H9 (cell line): ENCODE measurements around the gene KAZN. TPM values are rescaled to one million over a fixed set of nuclear protein-coding genes. Genes with fewer than 3 reads are reported as not detected.

ENCODE experiments used
- DNase-seq: peaks from one replicate; pipeline ENCODE4 v3.0.0-alpha.2; 2017
- H2AFZ ChIP-seq: one replicate; pipeline ENCODE4 v1.6.1; 2013; ENCODE audit warnings: mild to moderate bottlenecking, low read length, control low read depth, moderate library complexity
- H2AK5ac ChIP-seq: 2 replicates; pipeline ENCODE4 v1.6.1; 2013; ENCODE audit warnings: low read length, control low read depth, mixed read lengths; ENCODE audit not compliant: insufficient read length
- H2BK120ac ChIP-seq: one replicate; pipeline ENCODE4 v1.6.1; 2013; ENCODE audit warnings: low read depth, mild to moderate bottlenecking, low read length, control low read depth, inconsistent platforms; ENCODE audit not compliant: poor library complexity, severe bottlenecking
- H2BK12ac ChIP-seq: 2 replicates; pipeline ENCODE4 v1.6.1; 2013; ENCODE audit warnings: low read length, control low read depth, mixed read lengths, low read depth; ENCODE audit not compliant: insufficient read length
- H2BK15ac ChIP-seq: 2 replicates; pipeline ENCODE4 v1.6.1; 2013; ENCODE audit warnings: low read depth, low read length, control low read depth
- H2BK20ac ChIP-seq: one replicate; pipeline ENCODE4 v1.6.1; 2013; ENCODE audit warnings: low read depth, mild to moderate bottlenecking, low read length, control low read depth, inconsistent platforms; ENCODE audit not compliant: poor library complexity, severe bottlenecking
- H2BK5ac ChIP-seq: 2 replicates; pipeline ENCODE4 v1.6.1; 2013; ENCODE audit warnings: low read length, control low read depth, mixed read lengths; ENCODE audit not compliant: insufficient read length
- H3K14ac ChIP-seq: 2 replicates; pipeline ENCODE4 v1.6.1; 2013; ENCODE audit warnings: low read length, control low read depth; ENCODE audit not compliant: insufficient read depth
- H3K18ac ChIP-seq: 2 replicates; pipeline ENCODE4 v1.6.1; 2013; ENCODE audit warnings: low read depth, mild to moderate bottlenecking, mixed read lengths, low read length, control low read depth; ENCODE audit not compliant: insufficient read length
- H3K23ac ChIP-seq: 2 replicates; pipeline ENCODE4 v1.6.1; 2013; ENCODE audit warnings: low read length, control low read depth, mixed read lengths, low read depth; ENCODE audit not compliant: insufficient read length
- H3K23me2 ChIP-seq: 2 replicates; pipeline ENCODE4 v1.6.1; 2013; ENCODE audit warnings: low read depth, mild to moderate bottlenecking, mixed read lengths, low read length, control low read depth; ENCODE audit not compliant: insufficient read length, poor library complexity, severe bottlenecking
- H3K27ac ChIP-seq: 2 replicates; pipeline ENCODE4 v1.5.1; 2013; ENCODE audit warnings: low read length, control low read depth, mixed read lengths, low read depth; ENCODE audit not compliant: insufficient read length
- H3K27me3 ChIP-seq: 2 replicates; pipeline ENCODE4 v1.6.1; 2013; ENCODE audit warnings: low read length, control low read depth, inconsistent platforms; ENCODE audit not compliant: insufficient read depth
- H3K4ac ChIP-seq: 2 replicates; pipeline ENCODE4 v1.6.1; 2013; ENCODE audit warnings: low read depth, mild to moderate bottlenecking, control low read depth, inconsistent platforms, low read length, moderate library complexity
- H3K4me1 ChIP-seq: 2 replicates; pipeline ENCODE4 v1.6.1; 2013; ENCODE audit warnings: low read length, control low read depth, inconsistent platforms; ENCODE audit not compliant: insufficient read depth
- H3K4me2 ChIP-seq: 2 replicates; pipeline ENCODE4 v1.6.1; 2013; ENCODE audit warnings: low read length, control low read depth, mixed read lengths; ENCODE audit not compliant: insufficient read length, insufficient read depth
- H3K56ac ChIP-seq: 2 replicates; pipeline ENCODE4 v1.6.1; 2013; ENCODE audit warnings: low read depth, mild to moderate bottlenecking, mixed read lengths, low read length, control low read depth; ENCODE audit not compliant: insufficient read length
- H3K79me1 ChIP-seq: 2 replicates; pipeline ENCODE4 v1.6.1; 2013; ENCODE audit warnings: low read depth, mild to moderate bottlenecking, moderate library complexity, low read length, control low read depth, inconsistent platforms; ENCODE audit not compliant: insufficient read depth, poor library complexity, severe bottlenecking
- H3K79me2 ChIP-seq: 2 replicates; pipeline ENCODE4 v1.6.1; 2013; ENCODE audit warnings: low read length, control low read depth, inconsistent platforms; ENCODE audit not compliant: insufficient read depth
- H3K9ac ChIP-seq: 2 replicates; pipeline ENCODE4 v1.6.1; 2013; ENCODE audit warnings: low read length, control low read depth, mixed read lengths; ENCODE audit not compliant: insufficient read length; ENCODE audit errors: extremely low read depth
- H3K9me3 ChIP-seq: one replicate; pipeline ENCODE4 v1.6.1; 2013; ENCODE audit warnings: low read depth, low read length, inconsistent platforms; ENCODE audit not compliant: control insufficient read depth
- H3T11ph ChIP-seq: one replicate; pipeline ENCODE4 v1.6.1; 2013; ENCODE audit warnings: mild to moderate bottlenecking, low read length, control low read depth, inconsistent platforms
- H4K20me1 ChIP-seq: one replicate; pipeline ENCODE4 v1.6.1; 2013; ENCODE audit not compliant: control insufficient read depth, insufficient read length, insufficient read depth
- H4K5ac ChIP-seq: 2 replicates; pipeline ENCODE4 v1.6.1; 2013; ENCODE audit warnings: low read depth, mild to moderate bottlenecking, mixed read lengths, low read length, control low read depth; ENCODE audit not compliant: insufficient read length
- H4K8ac ChIP-seq: replicated peaks from 2 replicates; pipeline ENCODE4 v1.6.1; 2013; ENCODE audit warnings: low read length, control low read depth, mixed read lengths, low read depth; ENCODE audit not compliant: insufficient read length
- H4K91ac ChIP-seq: 2 replicates; pipeline ENCODE4 v1.6.1; 2013; ENCODE audit warnings: low read depth, mild to moderate bottlenecking, moderate library complexity, mixed read lengths, low read length, control low read depth; ENCODE audit not compliant: insufficient read length
- H3K27ac Mint-ChIP-seq, 3 experiments: 2 replicates in 2 of 3; 3 replicates in 1 of 3; pipeline ENCODE4 v1.8.0; 2020 to 2021; ENCODE audit warnings: mixed read lengths in 3 of 3, mild to moderate bottlenecking in 1 of 3, moderate library complexity in 1 of 3
- H3K27me3 Mint-ChIP-seq: 2 replicates; pipeline ENCODE4 v1.8.0; 2021; ENCODE audit warnings: low read depth, mild to moderate bottlenecking, moderate library complexity, mixed read lengths
- H3K36me3 Mint-ChIP-seq, 3 experiments: 2 replicates in 2 of 3; 3 replicates in 1 of 3; pipeline ENCODE4 v1.8.0; 2020 to 2021; ENCODE audit warnings: low read depth in 3 of 3, mixed read lengths in 3 of 3; ENCODE audit not compliant: insufficient read depth in 1 of 3
- H3K4me1 Mint-ChIP-seq, 2 experiments: 2 replicates each; pipeline ENCODE4 v1.8.0; 2020; ENCODE audit warnings: mixed read lengths in 2 of 2
- H3K4me3 Mint-ChIP-seq, 2 experiments: 2 replicates in 1 of 2; 3 replicates in 1 of 2; pipeline ENCODE4 v1.8.0; 2020 to 2021; ENCODE audit warnings: mild to moderate bottlenecking in 2 of 2, mixed read lengths in 2 of 2, moderate library complexity in 1 of 2
- H3K9me3 Mint-ChIP-seq, 2 experiments: 2 replicates in 1 of 2; 3 replicates in 1 of 2; pipeline ENCODE4 v1.8.0; 2020; ENCODE audit warnings: mild to moderate bottlenecking in 2 of 2, mixed read lengths in 2 of 2, moderate library complexity in 1 of 2
- WGBS: extraction: QIAGEN DNeasy Blood & Tissue Kit; methylation state at CpG from one replicate; pipeline ENCODE4 v1.1.7; 2013; ENCODE audit warnings: missing lambda C conversion rate, low lambda C conversion rate, mixed read lengths; ENCODE audit not compliant: insufficient read length; ENCODE audit errors: extremely low coverage; 5-methylcytosine and 5-hydroxymethylcytosine counted together
- total RNA-seq: library from RNA; stranded (reverse); gene quantifications from 2 replicates; pipeline ENCODE4 v1.2.1, GENCODE V29; 2021
- TF ChIP-seq, protein P1 (sequence below): fragments of 200-600 bp; sonication (generic); conservative IDR thresholded peaks from 3 replicates; pipeline ENCODE4 v1.8.0; 2021; ENCODE audit warnings: antibody characterized with exemption, mild to moderate bottlenecking

The KAZN gene
- total RNA-seq, 1 experiment from 2014 or later, result 7.6 TPM

DNA sequence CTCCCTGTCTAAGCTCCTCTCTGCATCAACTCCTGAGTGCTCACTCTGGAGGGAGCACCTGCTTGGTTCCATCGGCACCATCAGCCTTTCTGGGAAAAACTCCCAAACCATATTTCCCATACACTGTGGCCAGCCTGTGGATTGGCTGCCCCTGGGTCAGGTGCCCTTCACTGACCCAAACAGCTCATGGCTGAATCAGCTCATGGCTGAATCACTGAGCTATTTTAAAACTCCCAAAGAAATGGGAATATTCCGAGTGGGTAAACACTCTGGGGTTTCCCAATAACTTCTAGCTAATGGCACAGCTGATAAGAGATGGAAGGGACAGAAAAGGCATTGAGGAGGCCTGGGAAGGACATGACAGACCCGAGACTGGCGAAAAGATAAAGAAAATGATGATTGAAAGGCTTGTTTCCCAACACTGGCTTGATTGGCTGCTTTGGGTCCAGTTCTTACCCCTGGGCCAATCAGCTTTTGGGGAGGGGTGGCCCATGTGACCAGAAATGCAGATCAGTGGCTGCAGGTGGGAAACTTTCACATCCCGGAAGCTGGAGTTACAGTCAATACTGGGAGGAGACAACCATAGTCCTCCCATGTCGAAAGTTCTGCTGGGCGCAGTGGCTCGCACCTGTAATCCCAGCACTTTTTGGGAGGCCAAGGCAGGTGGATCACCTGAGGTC is 37.3 kb upstream of the KAZN start:
- no peak for DNase-seq
- H3K27me3 ChIP-seq, result no peaks in the 10 kb centered on the region
- no peak overlapping the region for H3K56ac ChIP-seq
- H3K9ac ChIP-seq, result no peak overlapping the region
- H4K91ac ChIP-seq, result no peak overlapping the region
- no peaks in the 10 kb centered on the region for H3K4me1 Mint-ChIP-seq
- no peak overlapping the region for H2AK5ac ChIP-seq
- H3K23me2 ChIP-seq, result no peaks in the 10 kb centered on the region
- no peaks in the 10 kb centered on the region for H3K9me3 ChIP-seq
- no peak overlapping the region for H3K23ac ChIP-seq
- H3K79me1 ChIP-seq, result no peaks in the 10 kb centered on the region
- H2BK15ac ChIP-seq, result no peak overlapping the region
- H4K20me1 ChIP-seq, result no peaks in the 10 kb centered on the region
- no peak overlapping the region for H2AFZ ChIP-seq
- H3K9me3 Mint-ChIP-seq, result peaks cover 0 to 5% of the 10 kb centered on the region in 2 experiments; a peak in 1 of 5 replicates
- H4K8ac ChIP-seq, result no peak overlapping the region
- H3K4me1 ChIP-seq, result no peaks in the 10 kb centered on the region
- H3K4me2 ChIP-seq, result no peak overlapping the region
- no peak overlapping the region for H3K27ac ChIP-seq
- no peaks in the 10 kb centered on the region for H3K36me3 Mint-ChIP-seq
- H4K5ac ChIP-seq, result no peak overlapping the region
- H2BK5ac ChIP-seq, result no peak overlapping the region
- no peak overlapping the region for H2BK20ac ChIP-seq
- TF ChIP-seq, protein P1, sequence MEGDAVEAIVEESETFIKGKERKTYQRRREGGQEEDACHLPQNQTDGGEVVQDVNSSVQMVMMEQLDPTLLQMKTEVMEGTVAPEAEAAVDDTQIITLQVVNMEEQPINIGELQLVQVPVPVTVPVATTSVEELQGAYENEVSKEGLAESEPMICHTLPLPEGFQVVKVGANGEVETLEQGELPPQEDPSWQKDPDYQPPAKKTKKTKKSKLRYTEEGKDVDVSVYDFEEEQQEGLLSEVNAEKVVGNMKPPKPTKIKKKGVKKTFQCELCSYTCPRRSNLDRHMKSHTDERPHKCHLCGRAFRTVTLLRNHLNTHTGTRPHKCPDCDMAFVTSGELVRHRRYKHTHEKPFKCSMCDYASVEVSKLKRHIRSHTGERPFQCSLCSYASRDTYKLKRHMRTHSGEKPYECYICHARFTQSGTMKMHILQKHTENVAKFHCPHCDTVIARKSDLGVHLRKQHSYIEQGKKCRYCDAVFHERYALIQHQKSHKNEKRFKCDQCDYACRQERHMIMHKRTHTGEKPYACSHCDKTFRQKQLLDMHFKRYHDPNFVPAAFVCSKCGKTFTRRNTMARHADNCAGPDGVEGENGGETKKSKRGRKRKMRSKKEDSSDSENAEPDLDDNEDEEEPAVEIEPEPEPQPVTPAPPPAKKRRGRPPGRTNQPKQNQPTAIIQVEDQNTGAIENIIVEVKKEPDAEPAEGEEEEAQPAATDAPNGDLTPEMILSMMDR, result no peak
- H3K18ac ChIP-seq, result no peak overlapping the region
- no peak overlapping the region for H3T11ph ChIP-seq
- no peak overlapping the region for H2BK12ac ChIP-seq
- no peak overlapping the region for H3K4ac ChIP-seq
- H3K14ac ChIP-seq, result no peak overlapping the region
- H2BK120ac ChIP-seq, result no peak overlapping the region
- H3K79me2 ChIP-seq, result no peaks in the 10 kb centered on the region
- H3K27me3 Mint-ChIP-seq, result peaks cover 26% of the 10 kb centered on the region
- H3K4me3 Mint-ChIP-seq, result no peak overlapping the region
- WGBS, result no CpG with 5 or more reads among the region's 8 CpGs
- 0 out of 7 replicates have a peak overlapping the region, but pooled peaks of 1 of the 3 experiments have one; percentile 13 for H3K27ac Mint-ChIP-seq
